Endothelial cell of umbilical vein (primary cell): ENCODE measurements around the gene FLNB. TPM values are rescaled to one million over a fixed set of nuclear protein-coding genes. Genes with fewer than 3 reads are reported as not detected.

ENCODE experiments used
- BruUV-seq: library from RNA; stranded (reverse); fragments of 400-500 nt; replicated peaks from 2 replicates; lab custom pipeline; 2021; lab: Mats Ljungman, UMichigan
- CTCF ChIA-PET: fragments of 300-600, 350-600 bp; sonication (Branson Sonifier 250); formaldehyde crosslinking; loops from one replicate; lab custom pipeline; 2021; ENCODE audit warnings: antibody characterized with exemption, inconsistent platforms; lab: Charles Lee
- POLR2A ChIA-PET: fragments of 300-600, 350-600 bp; sonication (Branson Sonifier 250); formaldehyde crosslinking; loops from one replicate; lab custom pipeline; 2021; ENCODE audit warnings: antibody characterized with exemption, inconsistent platforms; lab: Charles Lee
- DNase-seq: peaks from one replicate; pipeline ENCODE4 v3.0.0-alpha.2; 2011; ENCODE audit warnings: low read depth, low spot score
- FAIRE-seq: peaks from 2 replicates; lab custom pipeline; 2011; peaks lifted over from hg19 to GRCh38; lab: Jason Lieb, UNC
- H2AFZ ChIP-seq: 2 replicates; pipeline ENCODE4 v1.6.0; 2012; ENCODE audit warnings: low read depth, low read length, control low read depth, inconsistent platforms
- H3K27ac ChIP-seq: 2 replicates; pipeline ENCODE4 v1.5.1; 2011; ENCODE audit warnings: low read depth, mild to moderate bottlenecking, control low read depth, low read length, moderate library complexity; ENCODE audit not compliant: insufficient read depth
- H3K27me3 ChIP-seq, 2 experiments: 2 replicates each; pipeline versions ENCODE4 v1.6.0 to v1.6.1; 2011; ENCODE audit warnings: low read length in 2 of 2, mixed read lengths in 1 of 2; ENCODE audit not compliant: control insufficient read depth in 2 of 2, insufficient read depth in 2 of 2
- H3K36me3 ChIP-seq, 2 experiments: 2 replicates in 1 of 2; 3 replicates in 1 of 2; pipeline ENCODE4 v1.5.1; 2011; ENCODE audit warnings: low read length in 2 of 2, mild to moderate bottlenecking in 1 of 2, moderate library complexity in 1 of 2; ENCODE audit not compliant: control insufficient read depth in 2 of 2, insufficient read depth in 2 of 2; ENCODE audit errors: extremely low read depth in 1 of 2
- H3K4me1 ChIP-seq: 3 replicates; pipeline ENCODE4 v1.5.1; 2011; ENCODE audit warnings: mild to moderate bottlenecking, low read length; ENCODE audit not compliant: control insufficient read depth, insufficient read depth; ENCODE audit errors: extremely low read depth
- H3K4me2 ChIP-seq: 2 replicates; pipeline ENCODE4 v1.6.1; 2011; ENCODE audit warnings: low read length, control low read depth, mixed read lengths; ENCODE audit not compliant: insufficient read depth
- H3K4me3 ChIP-seq, 3 experiments: fragments of 200-600 bp in 1 of 3; sonication (generic), shearing (Covaris generic) in 1 of 3; replicated peaks in 1 of 3; 2 replicates each; pipeline ENCODE4 v1.5.1; 2011 to 2016; ENCODE audit warnings: control low read depth in 3 of 3, low read length in 3 of 3, mild to moderate bottlenecking in 2 of 3, inconsistent platforms in 1 of 3, low read depth in 1 of 3, moderate library complexity in 1 of 3; ENCODE audit not compliant: insufficient read depth in 1 of 3
- H3K79me2 ChIP-seq: 2 replicates; pipeline ENCODE4 v1.6.0; 2012; ENCODE audit warnings: low read length, inconsistent platforms; ENCODE audit not compliant: control insufficient read depth, insufficient read depth
- H3K9ac ChIP-seq: replicated peaks from 2 replicates; pipeline ENCODE3; 2011; ENCODE audit warnings: low read length, control low read depth; ENCODE audit not compliant: insufficient read depth; ENCODE audit errors: extremely low read depth
- H3K9me1 ChIP-seq: replicated peaks from 3 replicates; pipeline ENCODE4 v1.6.0; 2011; ENCODE audit warnings: mild to moderate bottlenecking, low read length; ENCODE audit not compliant: control insufficient read depth, insufficient read depth; ENCODE audit errors: extremely low read depth
- H3K9me3 ChIP-seq: replicated peaks from 2 replicates; pipeline ENCODE4 v1.5.1; 2012; ENCODE audit warnings: low read length, inconsistent platforms; ENCODE audit not compliant: control insufficient read depth, insufficient read depth
- H4K20me1 ChIP-seq: replicated peaks from 2 replicates; pipeline ENCODE3; 2011; ENCODE audit warnings: mild to moderate bottlenecking, low read length; ENCODE audit not compliant: control insufficient read depth, insufficient read depth; ENCODE audit errors: extremely low read depth
- CTCF ChIP-seq, 2 donors: IDR thresholded peaks; 1 replicate in 1 of 2; 2 replicates in 1 of 2; pipeline ENCODE4 v1.5.1; 2011; ENCODE audit warnings: low read length in 2 of 2, mild to moderate bottlenecking in 2 of 2, moderate library complexity in 2 of 2, control low read depth in 1 of 2, inconsistent platforms in 1 of 2, low read depth in 1 of 2; ENCODE audit not compliant: insufficient read depth in 1 of 2; ENCODE audit errors: extremely low read depth in 1 of 2
- EZH2 ChIP-seq: IDR thresholded peaks from 2 replicates; pipeline ENCODE4 v1.6.1; 2012; ENCODE audit warnings: borderline replicate concordance, low read depth, mild to moderate bottlenecking, moderate library complexity, low read length, inconsistent platforms; ENCODE audit not compliant: severe bottlenecking
- FOS ChIP-seq: IDR thresholded peaks from 2 replicates; pipeline ENCODE4 v1.6.1; 2011; ENCODE audit warnings: mild to moderate bottlenecking, low read length, moderate library complexity, borderline replicate concordance; ENCODE audit not compliant: insufficient read depth
- GATA2 ChIP-seq: IDR thresholded peaks from 2 replicates; pipeline ENCODE4 v1.7.0; 2011; ENCODE audit warnings: low read depth, mild to moderate bottlenecking, moderate library complexity, mixed read lengths, low read length; ENCODE audit not compliant: insufficient read length, insufficient read depth
- JUN ChIP-seq: IDR thresholded peaks from 2 replicates; pipeline ENCODE4 v1.6.1; 2011; ENCODE audit warnings: borderline replicate concordance, low read depth; ENCODE audit not compliant: insufficient read length, insufficient read depth
- MAX ChIP-seq: IDR thresholded peaks from 2 replicates; pipeline ENCODE4 v1.6.1; 2011; ENCODE audit not compliant: insufficient read depth, insufficient read length
- MYC ChIP-seq: IDR thresholded peaks from one replicate; pipeline ENCODE4 v1.6.1; 2011; ENCODE audit warnings: mild to moderate bottlenecking, low read depth, low read length
- POLR2A ChIP-seq: IDR thresholded peaks from 2 replicates; pipeline ENCODE4 v1.6.1; 2012; ENCODE audit warnings: low read depth, mild to moderate bottlenecking, control low read depth, low read length
- POLR2AphosphoS5 ChIP-seq: IDR thresholded peaks from 2 replicates; pipeline ENCODE4 v1.6.1; 2012; ENCODE audit warnings: low read depth, mild to moderate bottlenecking, control low read depth, low read length, moderate library complexity; ENCODE audit not compliant: insufficient read depth
- dilution Hi-C: fragments of 300-500 bp; cut with MboI; formaldehyde crosslinking; loops from one replicate; pipeline ENCODE4 v1.15.0; 2019; ENCODE audit warnings: low sequenced_read_pairs; ENCODE audit not compliant: extremely low pct_ligation_motif_present
- intact Hi-C: fragments of 100-400 bp; cut with micrococcal nuclease; formaldehyde crosslinking; loops from one replicate; pipeline ENCODE4 v1.10.0; 2022
- polyA plus RNA-seq, 4 experiments: library from polyadenylated mRNA; depleted of rRNA in 3 of 4; stranded (reverse) in 3 of 4; unstranded in 1 of 4; fragments of >200 nt; gene quantifications; 2 replicates each; pipeline versions ENCODE4 v1.2.1 to v1.2.3, GENCODE V29; 2011 to 2012; ENCODE audit warnings: missing spikeins in 1 of 4
- total RNA-seq: library from RNA; stranded (reverse); gene quantifications from 2 replicates; pipeline ENCODE4 v1.2.3, GENCODE V29; 2021

The FLNB gene
- total and polyA plus RNA-seq, 2 donors (not counting 3 experiments of a cell fraction or from before 2014, with no cell fraction given): 479 to 670 TPM

GRCh38 chr3:58183891-58184290 lies 175.7 kb downstream of the FLNB start:
- intact Hi-C loops (no loop called here), dilution Hi-C loops (no loop called here)
- no peaks in the 10 kb centered on the region for H3K9me3 ChIP-seq
- H3K9ac ChIP-seq: no peak overlapping the region
- FAIRE-seq: no peak
- no TSS peak for BruUV-seq
- no peaks in the 10 kb centered on the region for H3K9me1 ChIP-seq
- H4K20me1 ChIP-seq: no peaks in the 10 kb centered on the region
- no peak overlapping the region for H2AFZ ChIP-seq
- H3K36me3 ChIP-seq: no peaks in the 10 kb centered on the region
- H3K4me1 ChIP-seq: no peaks in the 10 kb centered on the region
- H3K4me2 ChIP-seq: no peak overlapping the region
- POLR2A ChIA-PET: no interaction called here
- no peak for TF ChIP-seq MAX
- no peak for TF ChIP-seq EZH2
- TF ChIP-seq FOS: no peak
- TF ChIP-seq CTCF (IDR thresholded peaks at IDR 0.05; ENCODE audit: extremely low read depth in 1 of 2, insufficient read depth in 1 of 2, low read depth in 1 of 2, low read length in 2 of 2): no peak
- TF ChIP-seq POLR2AphosphoS5: no peak
- no peak for TF ChIP-seq MYC
- no peak for TF ChIP-seq JUN
- TF ChIP-seq POLR2A: no peak
- no peak for TF ChIP-seq GATA2
- CTCF ChIA-PET: interaction anchor here (8.3 to 10.8 kb wide), 3 partner anchors 34 to 123 kb away, joined by 93 to 369 read pairs (median 294); partner anchors contain the start of genes HTD2 and RPP14
- no peaks in the 10 kb centered on the region for H3K79me2 ChIP-seq
- H3K27me3 ChIP-seq: no peaks in the 10 kb centered on the region
- DNase-seq: no peak
- no peak overlapping the region for H3K27ac ChIP-seq
- no peak overlapping the region for H3K4me3 ChIP-seq
